HEK293 (cell line): ENCODE measurements around the gene OGFOD3.

Source experiments
- SALL2 ChIP-seq: fragments of 450-650 bp; formaldehyde crosslinking; IDR thresholded peaks from 2 replicates; pipeline ENCODE4 v1.5.0; 2017; ENCODE audit warnings: missing biosample characterization, mild to moderate bottlenecking, missing genetic modification characterization, borderline replicate concordance
- YY1 ChIP-seq: fragments of 450-650 bp; formaldehyde crosslinking; IDR thresholded peaks from 2 replicates; pipeline ENCODE4 v1.5.1; 2018; ENCODE audit warnings: missing biosample characterization, missing genetic modification characterization
- ZBTB1 ChIP-seq: fragments of 450-650 bp; formaldehyde crosslinking; IDR thresholded peaks from 2 replicates; pipeline ENCODE4 v1.5.1; 2016; ENCODE audit warnings: missing biosample characterization, missing genetic modification characterization
- ZEB2 ChIP-seq: fragments of 450-650 bp; formaldehyde crosslinking; IDR thresholded peaks from 2 replicates; pipeline ENCODE4 v1.5.1; 2016; ENCODE audit warnings: missing biosample characterization, missing genetic modification characterization
- ZNF707 ChIP-seq: fragments of 450-650 bp; formaldehyde crosslinking; IDR thresholded peaks from 2 replicates; pipeline ENCODE4 v1.5.1; 2016; ENCODE audit warnings: missing biosample characterization, missing genetic modification characterization
- ZNF776 ChIP-seq: fragments of 450-650 bp; formaldehyde crosslinking; IDR thresholded peaks from 2 replicates; pipeline ENCODE4 v1.5.0; 2017; ENCODE audit warnings: missing biosample characterization, missing genetic modification characterization, borderline replicate concordance
- TF ChIP-seq, protein P1 (sequence below): fragments of 450-650 bp; formaldehyde crosslinking; IDR thresholded peaks from 2 replicates; pipeline ENCODE4 v1.5.1; 2016; ENCODE audit warnings: missing biosample characterization, missing genetic modification characterization
- TF ChIP-seq, protein P2 (sequence below): fragments of 450-650 bp; formaldehyde crosslinking; IDR thresholded peaks from 2 replicates; pipeline ENCODE4; 2016; ENCODE audit warnings: missing biosample characterization, missing genetic modification characterization
- TF ChIP-seq, protein P3 (sequence below): fragments of 450-650 bp; formaldehyde crosslinking; IDR thresholded peaks from 2 replicates; pipeline ENCODE4 v1.5.1; 2016; ENCODE audit warnings: missing biosample characterization, missing genetic modification characterization

- TF ChIP-seq ZNF707 (tag by site-specific recombination): no peak
- TF ChIP-seq, protein P1, sequence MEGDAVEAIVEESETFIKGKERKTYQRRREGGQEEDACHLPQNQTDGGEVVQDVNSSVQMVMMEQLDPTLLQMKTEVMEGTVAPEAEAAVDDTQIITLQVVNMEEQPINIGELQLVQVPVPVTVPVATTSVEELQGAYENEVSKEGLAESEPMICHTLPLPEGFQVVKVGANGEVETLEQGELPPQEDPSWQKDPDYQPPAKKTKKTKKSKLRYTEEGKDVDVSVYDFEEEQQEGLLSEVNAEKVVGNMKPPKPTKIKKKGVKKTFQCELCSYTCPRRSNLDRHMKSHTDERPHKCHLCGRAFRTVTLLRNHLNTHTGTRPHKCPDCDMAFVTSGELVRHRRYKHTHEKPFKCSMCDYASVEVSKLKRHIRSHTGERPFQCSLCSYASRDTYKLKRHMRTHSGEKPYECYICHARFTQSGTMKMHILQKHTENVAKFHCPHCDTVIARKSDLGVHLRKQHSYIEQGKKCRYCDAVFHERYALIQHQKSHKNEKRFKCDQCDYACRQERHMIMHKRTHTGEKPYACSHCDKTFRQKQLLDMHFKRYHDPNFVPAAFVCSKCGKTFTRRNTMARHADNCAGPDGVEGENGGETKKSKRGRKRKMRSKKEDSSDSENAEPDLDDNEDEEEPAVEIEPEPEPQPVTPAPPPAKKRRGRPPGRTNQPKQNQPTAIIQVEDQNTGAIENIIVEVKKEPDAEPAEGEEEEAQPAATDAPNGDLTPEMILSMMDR (tag by site-specific recombination): no peak
- TF ChIP-seq, protein P2, sequence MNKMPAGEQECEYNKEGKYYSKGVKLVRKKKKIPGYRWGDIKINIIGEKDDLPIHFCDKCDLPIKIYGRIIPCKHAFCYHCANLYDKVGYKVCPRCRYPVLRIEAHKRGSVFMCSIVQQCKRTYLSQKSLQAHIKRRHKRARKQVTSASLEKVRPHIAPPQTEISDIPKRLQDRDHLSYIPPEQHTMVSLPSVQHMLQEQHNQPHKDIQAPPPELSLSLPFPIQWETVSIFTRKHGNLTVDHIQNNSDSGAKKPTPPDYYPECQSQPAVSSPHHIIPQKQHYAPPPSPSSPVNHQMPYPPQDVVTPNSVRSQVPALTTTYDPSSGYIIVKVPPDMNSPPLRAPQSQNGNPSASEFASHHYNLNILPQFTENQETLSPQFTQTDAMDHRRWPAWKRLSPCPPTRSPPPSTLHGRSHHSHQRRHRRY (tag by site-specific recombination): no peak
- no peak for TF ChIP-seq YY1 (tag by site-specific recombination)
- no peak for TF ChIP-seq ZEB2
- TF ChIP-seq, protein P3, sequence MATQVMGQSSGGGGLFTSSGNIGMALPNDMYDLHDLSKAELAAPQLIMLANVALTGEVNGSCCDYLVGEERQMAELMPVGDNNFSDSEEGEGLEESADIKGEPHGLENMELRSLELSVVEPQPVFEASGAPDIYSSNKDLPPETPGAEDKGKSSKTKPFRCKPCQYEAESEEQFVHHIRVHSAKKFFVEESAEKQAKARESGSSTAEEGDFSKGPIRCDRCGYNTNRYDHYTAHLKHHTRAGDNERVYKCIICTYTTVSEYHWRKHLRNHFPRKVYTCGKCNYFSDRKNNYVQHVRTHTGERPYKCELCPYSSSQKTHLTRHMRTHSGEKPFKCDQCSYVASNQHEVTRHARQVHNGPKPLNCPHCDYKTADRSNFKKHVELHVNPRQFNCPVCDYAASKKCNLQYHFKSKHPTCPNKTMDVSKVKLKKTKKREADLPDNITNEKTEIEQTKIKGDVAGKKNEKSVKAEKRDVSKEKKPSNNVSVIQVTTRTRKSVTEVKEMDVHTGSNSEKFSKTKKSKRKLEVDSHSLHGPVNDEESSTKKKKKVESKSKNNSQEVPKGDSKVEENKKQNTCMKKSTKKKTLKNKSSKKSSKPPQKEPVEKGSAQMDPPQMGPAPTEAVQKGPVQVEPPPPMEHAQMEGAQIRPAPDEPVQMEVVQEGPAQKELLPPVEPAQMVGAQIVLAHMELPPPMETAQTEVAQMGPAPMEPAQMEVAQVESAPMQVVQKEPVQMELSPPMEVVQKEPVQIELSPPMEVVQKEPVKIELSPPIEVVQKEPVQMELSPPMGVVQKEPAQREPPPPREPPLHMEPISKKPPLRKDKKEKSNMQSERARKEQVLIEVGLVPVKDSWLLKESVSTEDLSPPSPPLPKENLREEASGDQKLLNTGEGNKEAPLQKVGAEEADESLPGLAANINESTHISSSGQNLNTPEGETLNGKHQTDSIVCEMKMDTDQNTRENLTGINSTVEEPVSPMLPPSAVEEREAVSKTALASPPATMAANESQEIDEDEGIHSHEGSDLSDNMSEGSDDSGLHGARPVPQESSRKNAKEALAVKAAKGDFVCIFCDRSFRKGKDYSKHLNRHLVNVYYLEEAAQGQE (tag by site-specific recombination): no peak
- no peak for TF ChIP-seq SALL2 (tag by site-specific recombination)
- no peak for TF ChIP-seq ZBTB1 (tag by site-specific recombination)
- TF ChIP-seq ZNF776 (tag by site-specific recombination): no peak
Measured at GRCh38 chr17:82424863-82425159, 6.4 kb upstream of the OGFOD3 start.
